Parathyroid adenoma (tissue), 2 donors: ENCODE measurements around the gene TNNI3.
"Not testable (repeated sequence)": the region's sequence is repeated elsewhere in the genome, so short reads cannot be mapped to it uniquely, and the experiment has no call there.

Experiments used
- H2AFZ ChIP-seq: fragments of 300-600 bp; sonication (generic); one replicate; pipeline ENCODE4 v1.7.0; 2017; ENCODE audit warnings: antibody characterized with exemption, mild to moderate bottlenecking
- H3K27ac ChIP-seq: fragments of 300-600 bp; sonication (generic); one replicate; pipeline ENCODE4 v1.7.0; 2017
- H3K27me3 ChIP-seq: fragments of 300-600 bp; sonication (generic); one replicate; pipeline ENCODE4 v1.7.0; 2017; ENCODE audit warnings: low read length; ENCODE audit not compliant: control insufficient read depth, insufficient read depth
- H3K36me3 ChIP-seq: fragments of 300-600 bp; sonication (generic); one replicate; pipeline ENCODE4 v1.7.0; 2017; ENCODE audit warnings: low read length; ENCODE audit not compliant: control insufficient read depth, insufficient read depth
- H3K4me1 ChIP-seq: fragments of 300-600 bp; sonication (generic); one replicate; pipeline ENCODE4 v1.7.0; 2017; ENCODE audit warnings: control low read depth
- H3K4me2 ChIP-seq: fragments of 300-600 bp; sonication (generic); one replicate; pipeline ENCODE4 v1.7.0; 2017; ENCODE audit warnings: low read length
- H3K4me3 ChIP-seq: fragments of 300-600 bp; sonication (generic); one replicate; pipeline ENCODE4 v1.7.0; 2017; ENCODE audit warnings: low read depth, low read length
- H3K79me2 ChIP-seq: fragments of 300-600 bp; sonication (generic); one replicate; pipeline ENCODE4 v1.7.0; 2017; ENCODE audit warnings: control low read depth
- H3K9ac ChIP-seq: fragments of 300-600 bp; sonication (generic); one replicate; pipeline ENCODE4 v1.7.0; 2017; ENCODE audit warnings: mild to moderate bottlenecking
- H3K9me3 ChIP-seq: fragments of 300-600 bp; sonication (generic); one replicate; pipeline ENCODE4 v1.7.0; 2017; ENCODE audit warnings: low read length; ENCODE audit not compliant: control insufficient read depth
- TF ChIP-seq, protein P1 (sequence below): fragments of 300-600 bp; sonication (generic); IDR thresholded peaks from one replicate; pipeline ENCODE4 v1.7.0; 2017; ENCODE audit warnings: antibody characterized with exemption, mild to moderate bottlenecking
- donor health status: primary hyperparathyroidism.

The TNNI3 gene

DNA sequence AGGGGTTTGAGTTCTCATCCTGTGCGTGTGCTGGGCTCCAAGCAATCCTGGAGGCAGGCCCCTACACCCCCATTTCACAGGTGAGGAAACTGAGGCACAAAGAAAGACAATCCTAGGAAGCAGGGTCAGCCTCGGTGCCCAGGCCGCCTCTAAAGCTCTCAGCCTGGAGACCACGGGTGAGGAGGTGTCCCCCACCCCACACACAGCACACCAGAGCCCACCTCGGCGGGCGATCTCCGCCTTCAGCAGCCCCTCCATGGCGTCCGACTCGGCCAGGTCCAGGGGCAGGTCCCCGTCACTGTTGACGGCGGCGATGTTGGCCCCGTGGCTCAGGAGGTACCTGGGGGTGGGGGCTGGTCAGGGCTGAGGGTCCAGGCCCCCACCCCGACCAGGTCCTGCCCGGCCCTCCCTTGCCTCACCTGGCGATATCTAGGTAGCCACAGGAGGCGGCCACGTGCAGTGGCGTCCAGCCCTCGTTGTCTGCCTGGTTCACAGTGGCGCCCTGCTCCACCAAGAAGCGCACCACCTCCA, 45.2 kb downstream of the TNNI3 start:
- Histone ChIP-seq H3K27ac (peak overlapping the region; percentile 81), H3K27me3 (no peaks in the 10 kb centered on the region), H3K9me3 (no peaks in the 10 kb centered on the region), H3K4me2 (no peak overlapping the region), H3K9ac (no peak overlapping the region), H3K79me2 (peaks cover 33% of the 10 kb centered on the region), H3K4me3 (no peak overlapping the region), H3K36me3 (no peaks in the 10 kb centered on the region), H2AFZ (no peak overlapping the region), H3K4me1 (peaks cover 15% of the 10 kb centered on the region)
- TF ChIP-seq, protein P1, sequence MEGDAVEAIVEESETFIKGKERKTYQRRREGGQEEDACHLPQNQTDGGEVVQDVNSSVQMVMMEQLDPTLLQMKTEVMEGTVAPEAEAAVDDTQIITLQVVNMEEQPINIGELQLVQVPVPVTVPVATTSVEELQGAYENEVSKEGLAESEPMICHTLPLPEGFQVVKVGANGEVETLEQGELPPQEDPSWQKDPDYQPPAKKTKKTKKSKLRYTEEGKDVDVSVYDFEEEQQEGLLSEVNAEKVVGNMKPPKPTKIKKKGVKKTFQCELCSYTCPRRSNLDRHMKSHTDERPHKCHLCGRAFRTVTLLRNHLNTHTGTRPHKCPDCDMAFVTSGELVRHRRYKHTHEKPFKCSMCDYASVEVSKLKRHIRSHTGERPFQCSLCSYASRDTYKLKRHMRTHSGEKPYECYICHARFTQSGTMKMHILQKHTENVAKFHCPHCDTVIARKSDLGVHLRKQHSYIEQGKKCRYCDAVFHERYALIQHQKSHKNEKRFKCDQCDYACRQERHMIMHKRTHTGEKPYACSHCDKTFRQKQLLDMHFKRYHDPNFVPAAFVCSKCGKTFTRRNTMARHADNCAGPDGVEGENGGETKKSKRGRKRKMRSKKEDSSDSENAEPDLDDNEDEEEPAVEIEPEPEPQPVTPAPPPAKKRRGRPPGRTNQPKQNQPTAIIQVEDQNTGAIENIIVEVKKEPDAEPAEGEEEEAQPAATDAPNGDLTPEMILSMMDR: no peak

DNA sequence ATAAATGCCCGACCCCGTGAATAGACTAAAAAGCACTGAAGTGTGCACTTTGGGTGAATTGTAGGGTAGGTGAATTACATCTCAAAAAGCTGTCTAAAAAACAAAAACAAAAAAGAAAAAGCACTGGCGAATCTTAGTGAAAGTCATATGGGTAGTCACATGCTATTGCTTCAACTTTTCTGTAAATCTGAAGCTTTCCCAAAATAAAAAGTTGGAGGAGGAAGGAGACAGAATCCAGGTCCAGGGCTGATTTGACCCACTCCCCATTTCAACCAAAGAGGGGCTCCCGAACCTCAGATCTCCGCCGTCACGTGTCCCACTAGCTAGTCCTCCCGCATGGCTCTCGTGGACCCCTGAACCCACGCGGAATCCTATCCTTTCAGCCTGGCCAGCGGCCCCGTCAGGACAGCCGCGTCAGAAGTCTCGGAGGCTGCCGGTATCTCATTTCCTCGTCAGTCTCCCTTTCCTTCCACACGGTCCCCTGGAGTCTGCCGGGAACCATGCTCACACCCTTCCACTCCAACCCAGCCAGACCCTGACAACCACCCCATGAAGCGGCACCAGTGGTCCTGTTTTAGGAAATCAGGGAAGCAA, 46.2 kb downstream of the TNNI3 start:
- Histone ChIP-seq H3K4me1 (peaks cover 15% of the 10 kb centered on the region), H3K4me3 (no peak overlapping the region), H3K27ac (peak overlapping the region; percentile 36), H3K79me2 (peaks cover 31% of the 10 kb centered on the region), H3K27me3 (no peaks in the 10 kb centered on the region), H3K9me3 (no peaks in the 10 kb centered on the region), H2AFZ (no peak overlapping the region), H3K36me3 (no peaks in the 10 kb centered on the region), H3K4me2 (no peak overlapping the region), H3K9ac (no peak overlapping the region)
- TF ChIP-seq, protein P1: no peak

DNA sequence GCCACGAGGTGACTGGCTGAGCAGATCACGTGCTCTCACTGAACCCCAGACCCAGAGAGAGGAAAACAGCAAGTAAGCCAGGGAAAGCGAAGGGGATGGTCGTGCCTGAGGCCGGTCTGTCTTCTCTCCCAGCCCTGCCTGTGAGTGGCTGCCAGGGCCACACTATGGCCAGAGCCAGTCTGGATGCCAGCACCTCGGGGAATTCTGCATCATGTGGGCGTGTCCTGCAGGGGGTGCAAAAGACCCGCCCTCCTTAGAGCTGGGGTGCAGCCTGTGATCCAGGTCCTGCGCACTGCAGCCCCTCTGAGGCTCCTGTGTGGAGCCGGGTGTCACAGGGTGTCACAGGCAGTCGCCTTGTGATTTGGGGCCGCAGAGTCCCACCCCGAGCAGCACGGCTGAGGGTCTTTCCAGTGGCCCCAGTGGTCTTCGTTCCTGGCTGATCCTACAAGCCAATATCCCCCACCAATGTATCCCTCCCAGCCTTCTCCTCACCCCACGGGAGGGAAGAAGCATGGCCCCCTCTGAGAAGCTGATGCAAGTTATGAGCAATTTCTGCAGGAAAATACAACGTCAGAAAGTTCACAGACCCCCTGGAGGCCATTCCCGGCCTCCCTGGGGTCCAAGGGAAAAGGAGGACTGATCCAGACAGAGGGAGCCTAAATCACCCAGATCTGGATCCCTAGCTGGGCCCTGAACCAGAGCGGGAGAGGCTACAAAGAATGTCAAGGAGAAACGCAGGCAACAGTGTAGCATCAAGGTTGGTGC, 47.8 kb downstream of the TNNI3 start:
- Histone ChIP-seq H3K36me3 (no peaks in the 10 kb centered on the region), H3K27me3 (no peaks in the 10 kb centered on the region), H3K9me3 (no peaks in the 10 kb centered on the region), H3K4me3 (no peak overlapping the region), H3K9ac (no peak overlapping the region), H3K27ac (no peak overlapping the region), H3K4me2 (no peak overlapping the region), H3K4me1 (peaks cover 9% of the 10 kb centered on the region), H2AFZ (no peak overlapping the region), H3K79me2 (peaks cover 20% of the 10 kb centered on the region)
- TF ChIP-seq, protein P1: no peak

DNA sequence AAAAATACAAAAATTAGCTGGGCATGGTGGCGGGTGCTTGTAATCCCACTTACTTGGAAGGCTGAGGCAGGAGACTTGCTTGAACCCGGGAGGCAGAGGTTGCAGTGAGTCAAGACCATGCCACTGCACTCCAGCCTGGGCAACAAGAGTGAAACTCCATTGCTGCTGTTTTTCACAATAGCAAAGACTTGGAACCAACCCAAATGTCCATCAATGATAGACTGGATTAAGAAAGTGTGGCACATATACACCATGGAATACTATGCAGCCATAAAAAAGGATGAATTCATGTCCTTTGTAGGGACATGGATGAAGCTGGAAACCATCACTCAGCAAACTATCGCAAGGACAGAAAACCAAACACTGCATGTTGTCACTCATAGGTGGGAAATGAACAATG, 50.3 kb downstream of the TNNI3 start:
- H3K9me3 ChIP-seq, H3K4me1 ChIP-seq, H3K4me2 ChIP-seq, H3K36me3 ChIP-seq, H3K27me3 ChIP-seq, H3K9ac ChIP-seq, H2AFZ ChIP-seq, H3K4me3 ChIP-seq, H3K27ac ChIP-seq: not testable (repeated sequence)
- H3K79me2 ChIP-seq: peaks cover 11% of the 10 kb centered on the region

DNA sequence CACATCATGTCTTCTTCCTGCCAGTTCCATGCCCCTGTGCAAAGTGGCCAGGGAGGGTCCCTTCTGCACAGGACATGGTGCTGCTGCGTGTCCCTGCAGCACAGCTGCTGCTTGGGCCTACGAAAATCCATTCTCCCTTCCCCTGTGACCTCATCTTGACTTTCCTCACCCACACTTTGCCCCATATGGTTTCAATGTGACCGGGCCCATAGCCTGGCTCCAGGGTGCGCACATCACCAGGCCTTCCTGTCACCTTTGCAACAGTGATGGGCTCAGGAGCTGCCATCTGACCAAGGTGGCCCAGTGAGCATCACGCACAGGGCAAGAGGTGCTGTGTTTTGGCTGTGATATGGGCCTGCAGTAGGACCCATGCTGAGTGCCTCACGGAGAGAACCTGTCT, 50.9 kb downstream of the TNNI3 start:
- H3K27ac ChIP-seq: no peak overlapping the region

More for the DNA sequence above, 50.9 kb downstream of the TNNI3 start:
- H3K36me3 ChIP-seq: no peaks in the 10 kb centered on the region
- H3K9ac ChIP-seq: no peak overlapping the region
- H3K79me2 ChIP-seq: peaks cover 14% of the 10 kb centered on the region
- H3K4me2 ChIP-seq: no peak overlapping the region
- H3K4me3 ChIP-seq: no peak overlapping the region
- no peaks in the 10 kb centered on the region for H3K27me3 ChIP-seq
- H3K4me1 ChIP-seq: no peaks in the 10 kb centered on the region
- no peaks in the 10 kb centered on the region for H3K9me3 ChIP-seq
- H2AFZ ChIP-seq: no peak overlapping the region
- TF ChIP-seq, protein P1: no peak
